NCI-H345 treated with DMSO at 0.1 percent for 48 hours (cell line): ENCODE measurements around the gene ZMYND19.
"Not testable (repeated sequence)": the region's sequence is repeated elsewhere in the genome, so short reads cannot be mapped to it uniquely, and the experiment has no call there.

Source experiments
- DNase-seq: peaks from one replicate; lab custom pipeline; 2025; ENCODE audit not compliant: unreplicated experiment; lab: John Stamatoyannopoulos, UW

ZMYND19 gene

DNA sequence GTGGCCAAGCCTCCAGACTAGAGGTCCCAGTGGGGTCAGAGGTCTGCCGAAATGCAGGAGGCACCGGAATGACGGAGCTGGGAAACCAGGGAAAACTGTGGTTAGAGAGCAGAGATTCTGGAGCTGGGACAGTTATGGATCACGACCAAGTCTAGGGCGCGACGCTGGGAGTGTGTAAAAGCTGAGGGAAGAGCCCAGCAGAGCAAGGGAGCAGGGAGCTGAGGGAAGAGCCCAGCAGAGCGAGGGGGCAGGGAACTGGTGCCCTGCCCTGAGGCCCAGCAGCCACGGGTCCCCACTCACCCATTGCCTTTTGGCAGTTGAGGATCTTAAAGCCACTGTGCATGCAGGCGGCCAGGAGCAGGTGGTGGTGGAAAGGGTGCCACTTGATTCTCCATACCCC is 26.2 kb downstream of the ZMYND19 start:
- no peak for DNase-seq

DNA sequence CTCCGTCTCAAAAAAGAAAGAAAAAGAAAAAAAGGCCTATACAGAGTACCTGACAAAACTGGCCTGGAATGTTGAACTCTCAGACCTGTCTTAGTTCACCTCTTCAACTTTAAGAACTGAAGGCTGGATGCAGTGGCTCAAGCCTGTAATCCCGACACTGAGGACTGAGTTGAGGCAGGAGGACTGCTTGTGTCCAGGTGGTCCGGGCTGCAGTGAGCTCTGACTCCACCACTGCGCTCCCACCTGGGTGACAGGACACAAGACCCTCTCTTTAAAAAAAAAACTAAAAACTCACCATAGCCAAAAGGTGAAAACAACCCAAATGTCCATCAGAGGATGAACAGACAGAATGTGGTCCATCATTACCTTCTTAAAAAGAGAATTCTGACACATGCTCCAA is 32.2 kb downstream of the ZMYND19 start:
- no peak for DNase-seq

DNA sequence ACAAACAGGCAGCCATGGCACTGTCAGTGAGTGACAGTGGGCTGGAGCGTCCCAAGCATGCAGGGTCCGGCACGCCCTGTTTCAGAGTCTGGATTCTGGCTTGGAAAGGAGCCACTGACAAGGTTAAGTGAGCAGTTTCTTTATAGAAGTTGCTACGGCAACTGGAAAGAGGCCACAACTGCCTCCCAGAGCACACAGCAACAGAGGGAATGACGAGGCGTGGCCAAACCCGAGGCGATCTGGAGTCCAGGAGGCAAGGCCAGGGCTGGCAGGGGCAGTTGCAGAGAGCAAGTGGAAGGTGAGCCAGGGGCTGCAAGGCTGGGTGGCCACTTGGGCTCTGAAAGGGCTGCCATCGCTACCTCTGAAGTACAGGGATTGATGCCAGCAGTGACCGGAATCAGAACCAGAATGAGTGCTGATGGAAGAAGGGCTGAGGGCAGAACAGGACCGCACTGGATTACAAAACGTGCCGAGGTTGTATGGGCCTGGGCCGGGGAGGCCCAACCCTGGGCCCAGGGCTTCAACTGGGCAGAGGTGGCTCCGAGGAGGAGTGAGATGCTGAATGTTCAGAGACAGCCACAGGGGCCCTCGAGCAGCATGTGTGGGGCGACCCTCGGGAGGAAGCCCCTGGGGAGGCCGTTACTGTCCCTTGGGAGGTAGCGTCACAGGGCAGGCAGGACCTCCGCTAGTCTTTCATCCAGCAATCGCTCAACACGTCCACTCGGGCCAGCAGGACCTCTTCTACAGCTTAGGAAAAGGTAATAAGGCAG is 34.1 kb downstream of the ZMYND19 start:
- DNase-seq = no peak

DNA sequence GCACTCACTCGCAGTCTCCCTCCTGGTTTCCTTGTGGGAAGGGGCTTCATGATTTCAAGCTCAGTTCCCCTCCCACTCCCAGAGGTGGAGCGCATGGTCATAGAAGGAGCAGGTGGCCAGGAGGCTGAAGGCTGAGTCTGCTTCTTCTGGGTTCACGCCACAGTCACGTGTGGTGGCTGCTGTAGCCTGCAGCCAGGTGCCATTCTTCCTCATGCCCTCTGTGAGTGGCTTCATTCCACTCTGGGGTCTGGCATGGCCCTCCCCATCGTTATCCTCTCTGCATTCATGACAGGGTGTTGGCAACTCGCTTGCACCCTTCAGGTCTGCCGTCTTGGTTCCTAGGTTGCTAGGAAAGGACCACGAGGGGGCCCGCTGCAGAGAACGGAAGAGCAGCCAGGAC is 35.1 kb downstream of the ZMYND19 start:
- DNase-seq = no peak

DNA sequence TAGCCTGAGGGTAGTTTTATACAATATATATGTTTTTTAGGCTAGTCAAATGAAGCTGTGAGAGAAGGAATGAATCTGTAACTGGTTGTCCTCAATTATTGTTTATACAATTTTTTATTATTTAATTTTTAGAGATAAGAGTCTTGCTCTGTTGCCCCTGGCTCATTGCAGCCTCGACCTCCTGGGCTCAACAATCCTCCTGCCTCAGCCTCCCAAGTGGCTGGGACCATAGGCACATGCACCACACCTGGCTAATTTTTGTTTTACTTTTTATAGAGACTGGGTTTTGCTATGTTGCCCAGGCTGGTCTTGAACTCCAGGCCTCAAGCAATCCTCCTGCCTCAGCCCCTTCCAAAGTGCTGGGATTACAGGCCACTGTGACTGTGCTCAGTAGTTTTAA is 36.0 kb downstream of the ZMYND19 start:
- DNase-seq = no peak

DNA sequence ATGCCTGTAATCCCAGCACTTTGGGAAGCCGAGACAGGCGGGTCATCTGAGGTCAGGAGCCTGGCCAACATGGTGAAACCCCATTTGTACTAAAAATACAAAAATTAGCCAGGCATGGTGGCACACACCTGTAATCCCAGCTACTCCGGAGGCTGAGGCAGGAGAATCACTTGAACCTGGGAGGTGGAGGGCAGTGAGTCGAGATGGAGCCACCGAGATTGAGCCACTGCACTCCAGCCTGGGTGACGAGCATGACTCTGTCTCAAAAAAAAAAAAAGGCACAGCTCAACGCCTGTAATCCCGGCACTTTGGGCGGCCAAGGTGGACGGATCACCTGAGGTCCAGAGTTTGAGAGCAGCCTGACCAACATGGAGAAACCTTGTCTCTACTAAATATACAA is 36.7 kb downstream of the ZMYND19 start:
- DNase-seq = not testable (repeated sequence)

DNA sequence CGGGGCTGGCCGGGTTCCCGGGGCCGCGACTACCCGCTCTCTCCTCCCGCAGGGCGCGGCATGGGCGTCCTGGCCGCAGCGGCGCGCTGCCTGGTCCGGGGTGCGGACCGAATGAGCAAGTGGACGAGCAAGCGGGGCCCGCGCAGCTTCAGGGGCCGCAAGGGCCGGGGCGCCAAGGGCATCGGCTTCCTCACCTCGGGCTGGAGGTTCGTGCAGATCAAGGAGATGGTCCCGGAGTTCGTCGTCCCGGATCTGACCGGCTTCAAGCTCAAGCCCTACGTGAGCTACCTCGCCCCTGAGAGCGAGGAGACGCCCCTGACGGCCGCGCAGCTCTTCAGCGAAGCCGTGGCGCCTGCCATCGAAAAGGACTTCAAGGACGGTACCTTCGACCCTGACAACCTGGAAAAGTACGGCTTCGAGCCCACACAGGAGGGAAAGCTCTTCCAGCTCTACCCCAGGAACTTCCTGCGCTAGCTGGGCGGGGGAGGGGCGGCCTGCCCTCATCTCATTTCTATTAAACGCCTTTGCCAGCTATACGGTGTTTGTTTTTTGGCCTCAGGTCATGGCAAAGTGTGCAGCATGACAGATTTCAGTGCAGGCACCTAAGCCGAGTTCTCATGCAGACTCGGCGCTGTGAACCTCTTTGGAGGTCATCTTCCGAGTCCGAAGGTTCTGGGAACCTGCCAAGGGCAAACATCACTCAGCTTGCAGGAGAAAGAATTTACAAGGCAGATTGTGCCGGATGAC is 38.1 kb downstream of the ZMYND19 start:
- DNase-seq = no peak

DNA sequence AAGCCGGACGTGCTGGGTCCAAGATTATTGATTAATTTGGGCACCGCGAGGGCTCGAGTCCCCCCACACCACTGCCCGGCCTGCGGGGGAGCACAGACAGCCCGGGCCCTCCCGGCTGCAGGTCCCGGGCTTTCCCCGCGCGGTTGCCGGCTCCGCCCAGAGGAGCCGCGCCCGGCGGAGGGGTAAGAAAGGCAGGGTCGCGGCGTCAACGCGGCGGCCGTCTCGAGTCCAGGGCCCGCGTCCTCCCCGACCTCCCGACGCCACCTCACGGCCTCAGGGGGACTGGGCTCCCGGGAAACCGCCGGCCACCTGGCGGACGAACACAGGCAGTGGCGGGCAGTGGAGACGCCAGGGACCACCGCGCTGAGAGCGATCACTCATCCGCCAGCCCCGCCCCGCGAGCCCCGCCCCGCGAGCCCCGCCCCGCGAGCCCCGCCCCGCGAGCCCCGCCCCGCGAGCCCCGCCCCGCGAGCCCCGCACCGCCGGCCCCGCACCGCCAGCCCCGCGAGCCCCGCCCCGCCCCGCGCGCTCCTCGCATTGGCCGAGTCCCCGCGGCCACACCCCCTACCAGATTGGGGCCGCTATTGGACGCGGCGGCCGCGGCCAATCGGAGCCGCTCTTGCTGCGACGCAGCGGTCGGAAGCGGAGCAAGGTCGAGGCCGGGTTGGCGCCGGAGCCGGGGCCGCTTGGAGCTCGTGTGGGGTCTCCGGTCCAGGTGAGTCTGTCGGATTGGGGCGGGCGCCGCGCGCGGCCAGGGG is 38.9 kb downstream of the ZMYND19 start, which contains the start of gene MRPL41:
Gene MRPL41 (plus strand): TSS at position 616 of the 758 bp plus-strand sequence. CDS start 203 bp downstream, outside the sequence.
- peak; percentile 55 for DNase-seq

DNA sequence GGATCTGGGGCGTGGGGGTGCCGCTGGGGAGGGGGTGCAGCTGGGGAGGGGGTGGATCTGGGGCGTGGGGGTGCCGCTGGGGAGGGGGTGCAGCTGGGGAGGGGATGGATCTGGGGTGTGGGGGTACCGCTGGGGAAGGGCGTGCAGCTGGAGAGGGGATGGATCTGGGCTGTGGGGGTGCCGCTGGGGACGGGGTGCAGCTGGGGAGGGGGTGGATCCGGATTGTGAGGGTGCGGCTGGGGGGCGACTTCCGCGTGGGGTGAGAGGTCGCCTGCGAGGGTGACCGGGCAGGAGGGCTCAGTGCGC is 39.4 kb downstream of the ZMYND19 start:
- DNase-seq = not testable (repeated sequence)

DNA sequence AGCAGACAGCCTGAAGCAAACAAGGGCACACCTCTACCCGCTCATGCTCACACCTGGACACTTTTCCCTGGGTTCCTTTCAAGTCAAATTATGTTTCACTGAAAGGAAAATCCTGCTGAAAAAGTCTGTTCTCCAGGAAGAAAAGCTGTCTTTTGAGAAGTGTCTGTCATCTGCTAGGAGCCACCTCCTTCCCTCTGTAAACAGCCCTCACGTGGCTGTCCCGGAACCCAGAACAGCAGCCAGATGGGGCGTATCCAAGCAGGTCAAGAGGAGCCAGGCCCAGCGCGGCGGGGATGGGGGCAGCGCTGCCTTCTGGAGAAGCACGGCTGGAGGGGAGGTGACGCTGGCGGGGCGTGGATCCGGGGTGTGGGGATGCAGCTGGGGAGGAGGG is 40.1 kb downstream of the ZMYND19 start, which contains the start of gene PNPLA7:
Gene PNPLA7 (minus strand): TSS at position 172 of the 391 bp plus-strand sequence. CDS start 205 bp downstream, outside the sequence.
- peak; percentile 50 for DNase-seq

DNA sequence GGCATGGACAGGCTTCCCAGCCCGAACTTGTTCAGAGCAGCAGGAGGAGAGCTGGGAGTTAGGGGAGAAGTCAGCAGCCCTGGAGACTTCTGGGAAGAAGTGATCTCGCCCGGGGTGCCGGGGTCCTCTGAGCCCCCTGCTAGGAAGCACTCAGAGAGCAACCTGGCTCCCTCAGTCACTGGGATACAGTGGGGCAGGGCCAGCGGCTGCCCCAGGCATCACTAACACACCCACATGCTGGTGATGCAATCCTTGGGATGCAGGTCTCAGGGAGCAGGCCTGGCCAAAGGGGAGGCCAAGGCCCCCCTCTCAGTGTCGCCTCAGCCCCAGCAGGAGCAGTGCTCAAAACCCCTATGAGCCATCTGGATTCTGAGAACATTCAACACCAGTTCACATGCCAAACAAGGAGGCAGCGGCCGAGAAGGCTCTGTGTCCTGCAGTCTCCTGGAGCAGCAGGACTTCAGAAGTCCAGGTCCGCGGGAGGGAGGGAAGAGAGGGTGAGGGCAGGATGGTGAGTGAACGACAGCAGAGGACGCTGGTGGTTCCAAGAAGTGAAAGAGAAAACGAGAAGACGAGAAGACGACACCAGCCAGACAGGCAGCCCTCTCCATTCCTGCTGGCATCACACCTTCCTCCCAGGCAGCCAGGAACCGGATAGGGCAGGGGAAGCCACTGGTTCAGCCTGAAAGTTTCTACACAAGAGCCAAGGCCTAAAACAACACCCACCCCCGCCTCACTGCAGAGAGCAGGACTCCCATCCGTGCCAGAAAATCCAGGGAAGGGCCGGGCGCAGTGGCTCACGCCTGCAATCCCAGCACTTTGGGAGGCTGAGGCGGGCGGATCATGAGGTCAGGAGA is 42.4 kb downstream of the ZMYND19 start:
- no peak for DNase-seq

DNA sequence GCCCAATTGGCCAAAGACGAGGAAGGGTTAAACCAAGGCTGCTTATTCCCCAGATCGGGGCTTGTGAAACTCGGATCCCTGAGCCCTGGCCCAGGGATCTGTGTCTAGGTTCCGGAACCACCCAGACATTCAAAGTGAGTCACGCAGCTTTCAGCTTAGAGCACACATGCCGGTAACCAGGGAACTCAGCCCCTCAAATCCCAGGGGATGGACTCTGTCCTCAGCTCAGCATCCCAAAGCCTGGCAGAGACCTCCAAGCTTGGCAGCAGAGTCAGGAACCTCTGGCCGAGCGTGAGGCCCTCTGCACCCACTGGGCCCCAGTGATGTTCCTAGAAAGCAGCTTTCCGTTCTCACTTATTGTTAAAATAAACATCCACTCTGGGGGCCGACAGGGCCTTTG is 45.2 kb downstream of the ZMYND19 start:
- no peak for DNase-seq

DNA sequence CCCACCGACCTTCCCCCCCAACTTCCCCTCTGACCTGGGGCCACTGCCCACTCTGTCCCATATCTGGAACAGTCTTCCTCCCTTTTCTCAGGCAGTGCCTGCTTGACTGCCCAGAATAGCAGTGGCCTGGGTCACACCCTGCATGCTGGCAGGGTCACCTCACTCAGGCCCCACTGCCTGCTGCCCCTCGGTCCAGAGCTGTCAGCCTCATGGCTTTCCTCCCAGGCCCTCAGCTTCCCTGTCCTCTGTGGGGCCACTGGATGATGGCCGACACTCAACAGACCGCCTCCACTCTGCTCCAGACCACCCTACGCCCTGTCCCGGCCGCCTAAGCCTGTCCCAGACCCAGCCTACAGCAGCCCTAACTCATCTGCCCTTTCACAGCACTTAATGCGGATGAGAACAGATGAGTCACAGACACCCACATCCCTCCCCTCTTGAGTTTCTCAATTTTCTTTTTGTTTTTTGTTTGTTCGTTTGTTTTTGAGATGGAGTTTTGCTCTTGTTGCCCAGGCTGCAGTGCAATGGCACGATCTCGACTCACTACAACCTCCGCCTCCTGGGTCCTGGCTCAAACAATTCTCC is 46.0 kb downstream of the ZMYND19 start:
- no peak for DNase-seq

DNA sequence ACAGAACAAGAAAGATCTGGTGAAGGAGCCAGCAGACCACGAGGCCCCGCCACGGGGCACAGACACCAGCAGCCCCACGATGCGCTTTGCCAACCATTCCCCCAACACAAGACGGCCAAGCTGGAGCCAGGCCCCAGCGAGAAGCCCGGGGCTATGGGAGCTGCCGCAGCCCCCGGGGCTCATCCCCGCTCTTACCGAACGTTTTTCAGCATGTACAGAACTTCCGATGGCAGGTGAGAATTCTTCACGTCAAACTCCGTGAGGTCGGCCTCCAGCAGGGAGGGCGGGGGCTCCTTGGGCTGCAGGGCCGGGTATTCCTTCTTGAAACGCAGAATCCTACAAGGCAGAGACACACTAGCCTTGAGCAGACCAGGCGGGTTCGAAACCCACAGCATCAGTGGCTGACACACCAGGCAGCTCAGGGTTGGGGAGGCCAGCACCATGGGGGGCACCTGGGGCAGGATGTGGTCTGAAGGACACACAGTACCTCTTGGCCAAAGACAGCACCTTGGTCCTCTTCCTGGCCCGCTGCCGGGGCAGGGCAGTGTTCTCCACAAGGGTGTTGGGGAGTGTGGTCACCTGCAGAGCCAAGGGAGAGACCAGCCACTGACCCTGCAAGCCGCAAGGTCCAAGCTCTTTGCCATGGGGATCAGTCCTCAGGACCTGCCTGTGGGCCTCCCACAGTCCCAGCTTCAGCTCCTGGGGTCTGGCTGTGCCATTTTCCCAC is 46.9 kb downstream of the ZMYND19 start:
- DNase-seq = no peak

DNA sequence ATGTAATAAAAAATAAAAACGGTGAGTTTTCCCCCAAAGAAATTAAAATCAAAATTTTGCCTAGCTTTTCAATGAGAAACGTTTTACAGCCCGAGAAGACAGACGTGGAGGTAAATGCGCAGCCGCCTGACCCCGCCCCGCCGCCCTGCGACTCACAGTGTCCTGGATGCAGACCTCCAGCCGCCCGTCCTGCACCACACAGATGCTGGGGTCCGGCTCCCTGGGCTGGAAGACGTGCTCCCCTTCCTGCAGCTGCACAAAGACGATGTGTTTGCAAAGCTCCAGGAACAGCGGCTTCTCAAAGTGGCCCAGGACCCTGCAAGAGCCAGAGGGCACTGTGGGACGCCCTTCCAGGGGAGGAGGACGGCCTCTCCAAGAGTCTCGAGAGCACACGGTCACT is 47.8 kb downstream of the ZMYND19 start:
- no peak for DNase-seq

DNA sequence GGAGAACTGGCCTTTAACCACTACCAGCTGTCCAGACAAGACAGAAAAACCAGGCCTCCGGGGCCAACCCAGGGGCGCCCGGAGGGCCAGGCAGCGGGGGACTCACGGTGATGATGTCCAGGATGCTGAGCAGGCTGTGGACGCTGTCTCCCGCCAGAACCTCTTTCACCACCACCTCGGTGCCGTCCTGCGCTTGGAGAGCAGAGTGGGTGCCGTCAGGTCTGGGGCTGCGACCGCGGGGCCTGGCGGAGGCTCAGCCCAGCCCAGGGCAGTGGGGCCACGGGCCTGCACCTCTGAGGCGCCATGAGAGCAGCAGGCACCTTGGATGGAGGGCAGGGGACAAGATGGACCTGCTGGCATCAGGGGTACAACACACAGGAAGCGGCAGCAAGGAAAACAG is 49.8 kb downstream of the ZMYND19 start:
- DNase-seq = no peak

DNA sequence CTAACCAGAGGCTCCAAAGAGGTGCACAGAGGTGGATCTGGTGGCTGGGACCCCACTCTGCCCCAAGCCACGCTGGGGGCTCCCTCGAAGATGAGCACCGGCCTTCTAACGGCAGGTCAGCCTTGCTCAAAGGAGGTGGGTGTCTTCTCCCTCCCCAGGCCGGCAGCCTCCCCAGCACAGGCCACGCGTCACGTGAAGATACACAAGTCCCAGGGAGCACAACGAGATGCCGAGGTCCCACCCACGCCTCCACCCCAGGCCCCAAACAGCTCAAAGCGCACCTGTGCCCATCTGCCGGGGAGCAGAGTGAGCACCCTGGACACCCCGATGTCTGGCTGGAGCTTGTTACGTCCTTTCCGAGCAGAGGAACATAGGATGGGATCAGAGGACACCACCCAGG is 52.3 kb downstream of the ZMYND19 start:
- DNase-seq = no peak

DNA sequence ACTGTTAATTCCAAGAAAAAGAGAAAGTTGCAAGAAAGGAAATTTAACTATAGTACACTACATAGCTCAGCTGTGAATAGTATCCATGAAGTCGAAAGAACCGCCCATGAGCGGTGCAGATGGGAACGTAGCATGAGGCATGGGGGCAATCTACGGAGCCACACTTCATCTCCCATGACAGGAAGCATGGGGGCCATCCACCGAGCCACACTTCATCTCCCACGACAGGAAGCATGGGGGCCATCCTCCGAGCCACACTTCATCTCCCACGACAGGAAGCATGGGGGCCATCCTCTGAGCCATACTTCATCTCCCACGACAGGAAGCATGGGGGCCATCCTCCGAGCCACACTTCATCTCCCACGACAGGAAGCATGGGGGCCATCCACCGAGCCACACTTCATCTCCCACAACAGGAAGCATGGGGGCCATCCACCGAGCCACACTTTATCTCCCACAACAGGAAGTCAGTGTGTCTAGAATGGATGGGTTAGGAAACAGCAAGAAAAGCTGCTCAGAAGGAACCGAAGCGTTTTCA is 53.6 kb downstream of the ZMYND19 start:
- not testable (repeated sequence) for DNase-seq

DNA sequence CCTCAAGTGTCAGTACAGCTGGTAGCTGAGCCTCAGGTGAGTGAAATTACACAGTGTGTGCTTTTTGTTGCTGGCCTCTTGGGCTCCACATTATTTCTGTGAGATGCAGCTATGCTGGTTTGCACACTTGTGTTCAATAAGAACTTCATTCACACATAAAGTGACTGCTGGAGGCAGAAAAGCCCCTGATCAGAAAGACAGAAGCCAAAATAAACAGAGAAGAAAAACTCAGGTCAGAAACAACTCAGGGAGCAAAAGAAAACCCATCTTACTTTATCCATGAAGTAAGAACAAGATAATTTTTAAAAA is 55.2 kb downstream of the ZMYND19 start:
- no peak for DNase-seq
